ENCODE results near the gene GANAB.
"Not testable (repeated sequence)": the region's sequence is repeated elsewhere in the genome, so short reads cannot be mapped to it uniquely, and the experiment has no call there.

GANAB gene

GRCh38 chr11:62621567-62622470 lies 24.6 kb downstream of the GANAB start, which contains the start of gene B3GAT3:
B3GAT3 (minus strand) TSS chr11:62621986; CDS start chr11:62621947, 39 bp downstream.
- DNase-seq (ENCODE audit: low spot score): peak; percentile 97

GRCh38 chr11:62621027-62621566 lies 25.3 kb downstream of the GANAB start:
- DNase-seq (ENCODE audit: low spot score): no peak

GRCh38 chr11:62616957-62617356 lies 29.5 kb downstream of the GANAB start:
- DNase-seq (ENCODE audit: low spot score): not testable (repeated sequence)

DNA sequence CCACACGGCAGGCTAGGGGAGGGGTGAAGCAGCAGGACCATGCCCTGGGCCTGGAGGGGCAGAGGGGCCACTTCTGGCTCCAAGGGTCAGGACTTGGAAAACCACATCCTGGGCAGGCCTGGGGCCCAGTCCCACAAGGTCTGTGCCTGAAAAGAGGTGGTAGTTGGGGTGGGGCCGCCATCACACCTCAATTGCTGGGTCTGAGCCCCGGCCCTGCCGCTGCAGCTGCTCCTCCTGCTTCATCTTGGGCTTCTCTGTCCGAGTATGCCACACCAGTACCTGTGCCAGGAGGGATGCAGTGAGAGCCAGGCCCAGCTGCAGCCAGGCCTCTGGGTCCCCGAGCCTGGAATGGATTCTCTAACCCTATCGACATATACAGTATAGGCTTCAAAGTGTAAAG lies 30.9 kb downstream of the GANAB start:
- no peak for DNase-seq (ENCODE audit: low spot score)

DNA sequence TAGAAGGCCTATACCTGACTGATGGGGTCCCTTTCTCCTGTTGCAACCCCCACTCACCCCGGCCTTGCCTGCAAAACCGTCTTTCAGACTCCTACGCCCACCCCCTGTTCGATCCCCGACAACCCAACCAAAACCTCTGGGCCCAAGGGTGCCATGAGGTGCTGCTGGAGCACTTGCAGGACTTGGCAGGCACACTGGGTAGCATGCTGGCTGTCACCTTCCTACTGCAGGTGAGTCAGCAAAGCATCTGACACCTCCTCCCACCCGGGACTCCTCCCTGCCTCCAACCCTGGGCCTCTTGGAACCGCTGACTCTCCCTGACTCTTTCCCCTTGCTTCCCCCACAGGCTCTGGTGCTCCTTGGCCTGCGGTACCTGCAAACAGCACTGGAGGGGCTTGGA lies 32.1 kb downstream of the GANAB start:
- peak; percentile 34 for DNase-seq (ENCODE audit: low spot score)

DNA sequence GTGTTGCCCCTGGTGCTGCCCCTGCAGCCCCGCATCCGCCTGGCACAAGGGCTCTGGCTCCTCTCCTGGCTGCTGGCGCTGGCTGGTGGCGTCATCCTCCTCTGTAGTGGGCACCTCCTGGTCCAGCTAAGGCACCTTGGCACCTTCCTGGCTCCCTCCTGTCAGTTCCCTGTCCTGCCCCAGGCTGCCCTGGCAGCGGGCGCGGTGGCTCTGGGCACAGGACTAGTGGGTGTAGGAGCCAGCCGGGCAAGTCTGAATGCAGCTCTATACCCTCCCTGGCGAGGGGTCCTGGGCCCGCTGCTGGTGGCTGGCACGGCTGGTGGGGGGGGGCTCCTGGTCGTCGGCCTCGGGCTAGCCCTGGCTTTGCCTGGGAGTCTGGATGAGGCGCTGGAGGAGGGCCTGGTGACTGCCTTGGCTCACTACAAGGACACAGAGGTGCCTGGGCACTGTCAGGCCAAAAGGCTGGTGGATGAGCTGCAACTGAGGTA lies 33.1 kb downstream of the GANAB start:
- no peak for DNase-seq (ENCODE audit: low spot score)

DNA sequence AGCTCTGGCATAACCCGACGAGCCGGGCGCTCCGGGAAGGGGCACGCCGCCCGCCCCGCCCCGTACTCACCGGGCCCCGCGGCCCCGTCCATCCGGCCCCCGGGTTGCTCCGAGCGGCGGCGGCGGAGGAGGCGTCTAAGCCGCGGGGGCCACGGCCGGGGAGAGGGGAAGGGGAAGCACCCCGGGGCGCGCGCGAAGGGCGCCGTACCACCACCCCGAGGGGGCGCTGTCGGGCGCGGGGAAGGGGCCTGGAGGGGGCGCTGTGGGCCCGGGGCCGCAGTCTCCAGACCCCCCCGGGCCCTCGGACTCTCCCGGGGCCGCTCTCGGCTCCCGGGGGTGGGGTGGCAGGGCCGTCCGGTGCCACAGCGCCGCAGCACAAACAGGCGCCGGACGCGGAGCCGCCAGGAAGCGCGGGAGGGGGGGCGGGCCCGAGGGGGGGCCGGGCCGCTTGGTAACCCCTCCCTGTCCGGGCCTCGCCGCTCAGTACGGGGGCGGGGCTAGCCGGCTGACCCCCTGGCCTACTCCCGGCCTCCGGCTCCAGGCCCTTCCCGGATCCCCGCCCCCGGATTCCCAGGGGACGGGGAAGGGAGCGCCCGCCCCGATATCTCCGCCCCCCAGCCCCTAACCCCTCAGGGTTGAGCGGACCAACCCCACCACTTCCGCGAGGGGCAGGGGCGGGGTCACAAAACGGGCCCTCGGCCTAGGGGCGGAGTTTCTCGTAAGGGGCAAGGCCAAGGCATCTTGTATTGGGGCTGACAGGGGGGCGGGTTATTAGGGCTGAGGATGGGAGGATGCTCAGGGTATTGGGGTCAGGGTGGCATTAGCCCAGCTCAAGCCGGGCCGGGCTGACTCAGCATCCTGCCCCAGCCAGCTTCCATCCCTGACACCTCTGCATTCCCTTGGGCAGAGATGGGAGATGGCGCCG lies 33.8 kb downstream of the GANAB start, which contains the start of the genes EML3 and ROM1:
EML3 (minus strand) TSS at position 410 of the 925 bp plus-strand sequence; CDS start at position 92, 318 bp downstream.
ROM1 (plus strand) TSS at position 892 of the 925 bp plus-strand sequence; CDS start at position 917, 25 bp downstream.
- DNase-seq (ENCODE audit: low spot score): peak; percentile 92

DNA sequence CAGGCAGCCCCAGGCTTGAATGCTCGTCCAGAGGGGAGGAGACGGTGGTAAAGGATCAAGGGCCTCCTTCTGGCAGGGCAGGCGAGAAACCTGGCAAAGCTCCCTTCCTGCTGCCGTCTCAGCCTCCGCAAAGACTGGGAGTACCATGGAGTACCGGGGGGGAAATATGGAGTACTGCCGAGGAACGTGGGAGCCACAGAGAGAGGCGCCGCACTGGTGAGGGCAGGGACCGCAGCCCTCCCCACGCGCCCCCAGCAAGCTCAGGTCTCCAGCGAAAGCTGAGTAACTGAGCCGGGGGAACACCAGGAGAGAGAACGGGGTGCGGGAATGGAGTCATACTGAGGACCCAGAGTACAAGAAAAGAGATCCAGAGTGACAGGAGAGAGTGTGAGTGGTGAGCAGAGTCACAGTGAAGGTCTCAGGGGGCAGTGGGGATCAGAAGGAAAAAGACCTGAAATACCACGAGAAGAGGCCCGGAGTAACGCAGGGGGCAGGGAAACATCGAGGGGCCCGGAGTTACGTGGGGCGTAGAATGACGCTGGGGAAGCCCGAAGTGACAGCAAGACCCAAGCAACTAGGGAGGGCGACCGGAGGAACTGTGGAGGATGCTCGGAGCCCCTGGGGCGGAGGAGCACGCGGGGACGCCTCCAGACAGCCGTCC lies 34.6 kb downstream of the GANAB start:
- DNase-seq (ENCODE audit: low spot score): no peak

- DNase-seq (ENCODE audit: low spot score): no peak
These were observed 35.4 kb downstream of the GANAB start for GRCh38 chr11:62610814-62611704.

DNA sequence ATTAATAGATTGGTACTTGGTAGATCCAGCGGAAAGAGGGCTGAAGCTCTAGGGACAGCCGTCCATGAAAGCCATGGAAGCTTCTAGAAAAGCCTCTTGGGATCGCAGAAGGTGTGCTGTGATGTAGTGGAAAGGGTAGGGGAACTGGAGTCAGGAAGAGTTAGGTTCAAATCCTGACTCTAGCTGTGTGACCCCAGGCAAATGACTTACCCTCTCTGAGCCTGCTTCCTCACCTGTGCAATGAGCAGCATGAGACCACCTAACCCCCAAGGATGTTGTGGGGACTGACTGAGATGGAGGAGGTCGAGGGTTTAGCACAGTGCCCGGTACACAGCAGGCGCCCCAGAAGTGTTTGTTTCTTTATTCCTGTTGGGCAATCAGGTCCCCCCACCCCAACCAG lies 36.0 kb downstream of the GANAB start:
- DNase-seq (ENCODE audit: low spot score): no peak

GRCh38 chr11:62608776-62609175 lies 37.6 kb downstream of the GANAB start:
- no peak for DNase-seq (ENCODE audit: low spot score)

- DNase-seq (ENCODE audit: low spot score): no peak
These were observed 38.7 kb downstream of the GANAB start for GRCh38 chr11:62607714-62608113.

GRCh38 chr11:62605902-62606301 lies 40.5 kb downstream of the GANAB start:
- DNase-seq (ENCODE audit: low spot score): no peak

DNA sequence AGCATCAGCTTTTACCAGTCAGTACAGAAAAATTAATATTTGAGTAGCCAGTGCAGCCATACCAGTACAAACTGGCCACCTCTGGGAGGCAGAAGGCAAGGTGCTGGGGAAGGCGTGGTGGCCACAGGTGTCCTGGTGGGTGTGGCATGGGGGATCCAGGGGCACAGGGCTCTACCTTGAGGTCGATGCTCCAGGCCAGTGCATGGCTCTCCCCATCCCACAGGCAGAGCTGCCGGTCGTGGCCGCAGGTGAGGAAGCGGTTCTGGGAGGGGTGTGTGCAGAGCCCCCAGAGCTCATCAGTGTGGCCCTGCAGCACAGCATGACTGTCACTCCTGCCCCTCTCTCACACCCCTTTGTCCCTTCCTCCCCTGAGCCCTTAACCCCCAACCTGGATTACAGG lies 40.9 kb downstream of the GANAB start:
- DNase-seq (ENCODE audit: low spot score): no peak

DNA sequence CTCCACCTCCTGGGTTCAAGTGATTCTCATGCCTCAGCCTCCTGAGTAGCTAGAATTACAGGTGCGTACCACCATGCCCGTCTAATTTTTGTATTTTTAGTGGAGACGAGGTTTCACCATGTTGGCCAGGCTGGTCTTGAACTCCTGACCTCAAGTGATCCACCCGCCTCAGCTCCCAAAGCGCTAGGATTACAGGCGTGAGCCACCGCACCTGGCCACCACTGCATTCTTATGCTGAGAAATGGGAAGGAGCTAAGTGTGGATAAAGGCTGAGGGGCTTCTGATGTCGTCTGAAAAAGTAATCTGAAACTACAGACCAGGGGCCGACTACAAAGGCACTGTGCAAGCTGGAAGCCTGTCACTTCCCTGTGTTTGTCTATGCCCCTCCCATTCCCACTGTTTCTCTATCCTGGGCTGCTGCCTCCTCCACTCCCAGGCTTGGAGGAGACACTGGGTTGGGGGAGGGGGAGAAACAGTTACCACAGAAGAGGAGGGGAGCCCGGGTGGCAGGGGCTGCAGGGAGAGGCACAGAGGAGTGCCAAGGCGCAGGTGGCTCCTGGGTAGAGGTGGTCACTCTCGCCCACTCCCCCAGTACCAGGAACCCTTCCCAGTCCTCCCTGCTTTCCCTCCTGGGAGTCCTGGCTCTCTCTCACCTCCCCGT lies 41.8 kb downstream of the GANAB start:
- no peak for DNase-seq (ENCODE audit: low spot score)

- no peak for DNase-seq (ENCODE audit: low spot score)
These were observed 42.6 kb downstream of the GANAB start for GRCh38 chr11:62603776-62604299.

GRCh38 chr11:62603072-62603408 lies 43.4 kb downstream of the GANAB start:
- DNase-seq (ENCODE audit: low spot score): no peak

DNA sequence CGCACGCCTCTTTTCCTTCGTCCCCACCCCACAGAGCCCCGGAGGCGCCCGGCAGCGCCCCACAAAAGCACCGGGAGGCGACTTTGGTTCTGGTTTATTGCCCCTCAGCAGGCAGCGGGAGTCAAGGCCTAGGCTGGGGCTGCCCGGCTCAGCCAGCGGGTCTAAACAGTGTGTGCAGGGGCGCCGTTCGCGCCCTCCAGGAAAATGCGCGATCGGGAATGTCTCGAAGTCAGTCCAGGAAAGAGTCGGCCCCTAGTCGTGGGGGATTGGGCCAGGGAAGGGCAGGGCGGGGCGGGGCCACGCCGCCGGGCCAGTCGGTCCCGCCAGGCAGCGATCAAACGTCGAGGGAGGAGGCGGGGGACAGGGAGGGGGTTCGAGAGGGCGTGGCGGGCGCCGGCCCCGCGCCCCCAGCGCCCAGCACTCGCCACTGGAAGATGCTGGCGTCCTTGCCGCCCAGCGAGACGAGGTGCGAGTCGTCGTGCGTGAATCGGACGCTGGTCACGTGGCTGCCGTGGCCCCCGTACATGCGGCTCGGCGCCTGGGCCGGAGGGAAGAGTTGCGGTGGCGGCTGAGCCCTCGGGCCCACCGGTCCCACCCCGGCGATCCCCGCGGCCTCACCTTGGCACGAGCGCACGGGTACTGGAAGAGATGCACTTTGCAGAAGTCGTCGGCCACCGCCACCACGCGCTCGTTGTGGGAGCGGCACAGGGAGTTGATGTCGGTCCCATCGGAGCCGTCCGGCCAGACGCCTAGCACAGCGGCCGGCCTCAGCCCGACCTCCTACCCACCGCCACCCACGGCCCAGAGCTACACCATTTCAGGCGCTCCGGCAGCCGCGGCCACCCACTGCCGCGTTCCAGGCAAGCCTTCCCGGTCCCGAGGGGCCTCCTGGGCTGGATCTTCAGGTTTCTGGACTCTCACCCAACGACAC lies 44.0 kb downstream of the GANAB start:
- no peak for DNase-seq (ENCODE audit: low spot score)

Measured in CD4-positive, alpha-beta T cell treated with Interleukin-2 at 100 ng/mL for 4 hours (primary cell).